Dedifferentiated amniotic fluid mesenchymal stem cell (primary cell): ENCODE data around the gene SNRPF.
"Not testable (repeated sequence)": the region's sequence is repeated elsewhere in the genome, so short reads cannot be mapped to it uniquely, and the experiment has no call there.

Experiments used
- DNase-seq: peaks from one replicate; pipeline ENCODE4 v3.0.0-alpha.2; 2016; ENCODE audit errors: extremely low spot score

SNRPF gene

GRCh38 chr12:95858451-95859343 lies at the start of gene SNRPF:
SNRPF (plus strand) TSS chr12:95858952; CDS start chr12:95859074, 122 bp downstream.
- peak; percentile 97 for DNase-seq

- no peak for DNase-seq
Measured at GRCh38 chr12:95809000-95809680, 49.6 kb upstream of the SNRPF start.

- DNase-seq, result no peak
Measured at GRCh38 chr12:95810411-95810810, 48.3 kb upstream of the SNRPF start.

GRCh38 chr12:95812155-95812554 lies 46.6 kb upstream of the SNRPF start:
- DNase-seq, result not testable (repeated sequence)

- peak; percentile 55 for DNase-seq
Measured at GRCh38 chr12:95815632-95816212, 43.0 kb upstream of the SNRPF start.

- peak; percentile 46 for DNase-seq
Measured at GRCh38 chr12:95820096-95820703, 38.6 kb upstream of the SNRPF start.

- no peak for DNase-seq
Measured at GRCh38 chr12:95829395-95829794, 29.4 kb upstream of the SNRPF start.

GRCh38 chr12:95830335-95831089 lies 28.2 kb upstream of the SNRPF start:
- DNase-seq, result no peak

GRCh38 chr12:95834572-95834971 lies 24.2 kb upstream of the SNRPF start:
- DNase-seq, result no peak

- no peak for DNase-seq
Measured at GRCh38 chr12:95836185-95836609, 22.6 kb upstream of the SNRPF start.

GRCh38 chr12:95836630-95837239 lies 22.0 kb upstream of the SNRPF start:
- DNase-seq, result no peak

- DNase-seq, result no peak
Measured at GRCh38 chr12:95837240-95838038, 21.3 kb upstream of the SNRPF start.

GRCh38 chr12:95838125-95838524 lies 20.6 kb upstream of the SNRPF start:
- DNase-seq, result no peak

GRCh38 chr12:95842426-95842825 lies 16.3 kb upstream of the SNRPF start:
- DNase-seq, result not testable (repeated sequence)

- DNase-seq, result no peak
Measured at GRCh38 chr12:95848575-95849388, 10.0 kb upstream of the SNRPF start.

GRCh38 chr12:95851606-95852005 lies 7.1 kb upstream of the SNRPF start:
- no peak for DNase-seq

- DNase-seq, result no peak
Measured at GRCh38 chr12:95852133-95852532, 6.6 kb upstream of the SNRPF start.

- DNase-seq, result no peak
Measured at GRCh38 chr12:95857156-95857555, 1.6 kb upstream of the SNRPF start.

- no peak for DNase-seq
Measured at GRCh38 chr12:95857799-95858198, 953 bp upstream of the SNRPF start.
